ENCODE results near the gene EPHA2.
A peak's percentile ranks its signal among the peaks of the same experiment; 100 is the strongest.

EPHA2 gene

DNA sequence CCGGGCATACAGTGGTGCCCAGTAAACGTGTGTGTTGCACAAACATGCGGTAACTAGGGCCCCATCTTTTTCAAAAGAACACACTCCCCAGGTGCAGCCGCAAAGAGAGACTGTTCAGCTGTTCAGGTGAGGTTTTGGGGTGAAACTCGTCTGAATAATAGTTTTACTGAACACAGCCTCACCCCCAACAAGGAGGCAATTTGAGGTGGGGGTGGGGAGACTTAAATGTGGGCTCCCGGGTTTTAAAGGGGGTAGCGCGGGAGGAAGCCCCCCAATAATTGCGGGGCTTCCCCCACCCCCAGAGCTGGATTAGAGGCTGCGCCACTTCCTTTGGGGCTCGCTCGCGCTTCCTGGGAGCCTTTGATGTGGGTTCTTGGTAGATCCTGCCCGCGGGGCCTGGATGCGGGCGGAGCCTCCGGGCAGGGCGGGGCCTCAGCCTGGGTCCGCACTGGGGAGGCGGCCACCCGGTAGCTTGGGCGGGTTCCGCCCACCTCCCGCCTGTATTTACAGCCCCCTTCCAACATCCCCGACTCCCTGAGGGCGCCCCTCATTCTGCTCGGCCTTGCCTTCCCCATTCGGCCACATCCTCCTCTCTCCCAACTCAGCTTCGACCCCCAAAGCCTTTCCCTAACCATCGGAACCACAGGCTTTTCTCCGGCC is 6.4 kb upstream of the EPHA2 start:
- DNase-seq (ENCODE audit: low read depth), result no peak
- H3K4me3 ChIP-seq (ENCODE audit: control insufficient read depth, low read depth, low read length), result no peak overlapping the region
- no peak for TF ChIP-seq CTCF (conservative IDR thresholded peaks at IDR 0.05; ENCODE audit: control insufficient read depth, insufficient read depth, low read depth, low read length)

- no peak overlapping the region for H3K4me3 ChIP-seq (ENCODE audit: control insufficient read depth, low read depth, low read length)
- TF ChIP-seq CTCF (conservative IDR thresholded peaks at IDR 0.05; ENCODE audit: control insufficient read depth, insufficient read depth, low read depth, low read length), result no peak
- no peak for DNase-seq (ENCODE audit: low read depth)
Observed at GRCh38 chr1:16161717-16162116, 5.8 kb upstream of the EPHA2 start.

DNA sequence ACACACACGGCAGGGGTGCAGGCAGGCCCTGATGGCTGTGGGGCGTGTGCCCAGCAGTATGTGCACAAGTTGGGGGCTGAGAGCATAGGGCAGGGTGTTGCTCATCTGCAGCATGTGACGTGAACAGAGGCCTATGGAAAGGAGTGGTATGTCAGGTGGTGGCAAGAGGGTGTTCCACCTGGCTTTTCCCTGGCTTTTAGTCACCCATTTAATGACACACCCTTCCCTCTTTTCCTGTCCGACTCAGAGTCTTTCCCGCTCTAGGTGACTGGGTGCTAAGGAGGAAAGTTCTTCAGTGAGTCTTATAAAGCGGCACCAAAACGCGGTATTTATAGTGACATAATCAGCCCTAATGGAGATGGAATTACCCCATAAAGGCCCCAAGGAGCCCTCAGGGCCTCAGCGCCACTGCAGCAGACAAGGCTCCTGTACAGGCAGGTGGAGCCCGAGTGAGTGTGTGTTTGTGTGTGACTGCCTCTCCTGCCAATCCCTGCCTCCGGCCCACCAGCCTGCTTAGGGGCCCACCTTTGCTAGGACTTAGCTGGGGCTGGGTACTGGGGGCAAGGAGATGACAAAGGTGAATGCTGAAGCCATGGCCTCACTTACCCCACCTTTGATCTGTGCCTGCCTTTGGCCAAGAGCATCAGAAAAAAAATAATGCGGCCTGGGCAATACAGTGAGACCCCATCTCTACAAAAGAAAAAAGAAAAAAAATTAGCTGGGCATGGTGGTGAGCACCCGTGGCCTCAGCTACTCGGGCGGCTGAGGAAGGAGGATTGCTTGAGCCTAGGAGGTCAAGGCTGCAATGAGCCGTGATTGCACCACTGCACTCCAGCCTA is 3.3 kb upstream of the EPHA2 start:
- TF ChIP-seq CTCF (conservative IDR thresholded peaks at IDR 0.05; ENCODE audit: control insufficient read depth, insufficient read depth, low read depth, low read length), result no peak
- H3K4me3 ChIP-seq (ENCODE audit: control insufficient read depth, low read depth, low read length), result no peak overlapping the region
- no peak for DNase-seq (ENCODE audit: low read depth)

DNA sequence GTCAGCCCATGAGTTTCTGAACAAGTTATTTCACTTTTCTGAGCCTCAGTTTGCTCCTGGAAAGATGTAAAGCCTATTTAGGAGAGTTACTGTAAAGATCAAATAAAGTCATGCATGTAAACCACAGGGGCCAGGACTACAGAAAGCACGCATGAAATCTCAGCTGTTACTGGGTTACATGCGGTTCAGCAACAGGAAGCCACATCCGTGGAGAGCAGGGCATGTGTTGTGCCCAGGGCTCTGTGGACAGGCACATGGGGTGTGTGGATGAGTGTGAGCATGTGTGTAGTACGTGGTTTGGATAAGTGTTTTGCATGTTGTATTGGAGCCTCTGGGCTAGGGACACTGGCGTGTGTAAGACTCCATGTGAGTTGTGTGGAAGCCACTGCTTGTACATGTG is 2.2 kb upstream of the EPHA2 start:
- no peak for DNase-seq (ENCODE audit: low read depth)
- H3K4me3 ChIP-seq (ENCODE audit: control insufficient read depth, low read depth, low read length), result no peak overlapping the region
- TF ChIP-seq CTCF (conservative IDR thresholded peaks at IDR 0.05; ENCODE audit: control insufficient read depth, insufficient read depth, low read depth, low read length), result no peak

GRCh38 chr1:16156848-16157495 is 1.1 kb upstream of the EPHA2 start:
- H3K4me3 ChIP-seq (ENCODE audit: control insufficient read depth, low read depth, low read length), result no peak overlapping the region
- no peak for TF ChIP-seq CTCF (conservative IDR thresholded peaks at IDR 0.05; ENCODE audit: control insufficient read depth, insufficient read depth, low read depth, low read length)
- DNase-seq (ENCODE audit: low read depth), result peak; percentile 57

DNA sequence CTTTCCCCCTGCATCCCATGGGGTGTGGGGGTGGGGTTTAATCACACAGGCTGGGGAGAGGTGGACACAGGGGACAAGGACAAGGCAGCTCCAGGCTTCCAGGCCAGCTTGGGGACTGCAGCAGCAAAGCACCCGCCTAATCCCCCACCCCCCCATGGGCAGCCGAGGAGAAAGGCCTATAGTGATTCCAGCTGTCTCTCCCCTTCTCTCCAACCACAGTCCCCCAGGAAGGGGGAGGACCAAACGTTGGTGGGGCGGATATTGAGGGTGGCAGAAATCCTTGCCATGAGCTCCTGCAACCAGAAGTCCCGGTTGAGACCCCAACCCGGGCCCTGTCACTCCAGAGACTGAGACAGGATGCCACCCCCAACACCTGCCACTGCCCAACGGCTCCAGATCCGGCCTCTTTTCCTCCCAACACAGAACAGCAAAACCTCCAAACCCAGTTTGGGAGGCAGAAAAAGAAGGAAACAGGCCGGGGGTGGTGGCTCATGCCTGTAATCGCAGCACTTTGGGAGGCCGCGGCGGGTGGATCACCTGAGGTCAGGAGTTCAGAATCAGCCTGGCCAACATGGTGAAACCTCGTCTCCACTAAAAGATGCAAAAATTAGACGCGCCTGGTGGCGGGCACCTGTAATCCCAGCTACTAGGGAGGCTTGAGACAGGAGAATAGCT is 1.7 kb downstream of the EPHA2 start:
- no peak for DNase-seq (ENCODE audit: low read depth)
- no peak for TF ChIP-seq CTCF (conservative IDR thresholded peaks at IDR 0.05; ENCODE audit: control insufficient read depth, insufficient read depth, low read depth, low read length)
- peak overlapping the region; percentile 70 for H3K4me3 ChIP-seq (ENCODE audit: control insufficient read depth, low read depth, low read length)

Measured in fibroblast of mammary gland (primary cell).